SU-DHL-6 (cell line): Measurements from ENCODE around the gene CKAP2L.

Experiments
- H2AFZ ChIP-seq: fragments of 200-600 bp; sonication (generic); 2 replicates; pipeline ENCODE4 v1.6.1; 2014; ENCODE audit warnings: low read depth, mild to moderate bottlenecking, moderate library complexity, mixed read lengths, antibody characterized with exemption, low read length; ENCODE audit not compliant: severe bottlenecking
- H3F3A ChIP-seq: fragments of 200-600 bp; shearing (Covaris generic); 2 replicates; pipeline ENCODE4 v1.6.0; 2016; ENCODE audit warnings: antibody characterized with exemption, mild to moderate bottlenecking; ENCODE audit not compliant: insufficient read depth
- H3K27ac ChIP-seq: fragments of 200-600 bp; sonication (generic); 2 replicates; pipeline ENCODE4 v1.5.1; 2016; ENCODE audit warnings: low read depth, mild to moderate bottlenecking, low read length, moderate library complexity, mixed read lengths
- H3K27me3 ChIP-seq: fragments of 200-600 bp; sonication (generic), shearing (Covaris generic); 2 replicates; pipeline ENCODE4 v1.6.0; 2014; ENCODE audit warnings: mild to moderate bottlenecking, low read length
- H3K36me3 ChIP-seq: fragments of 200-600 bp; sonication (generic); 2 replicates; pipeline ENCODE4 v1.6.1; 2014; ENCODE audit warnings: mild to moderate bottlenecking, low read length, mixed read lengths
- H3K4me2 ChIP-seq: fragments of 300-600, 200-600 bp; shearing (Covaris generic), sonication (generic); 2 replicates; pipeline ENCODE4 v1.6.0; 2014; ENCODE audit warnings: low read length, low read depth, mild to moderate bottlenecking; ENCODE audit not compliant: poor library complexity, severe bottlenecking
- H3K4me3 ChIP-seq: fragments of 200-600 bp; sonication (generic); 2 replicates; pipeline ENCODE4 v1.5.1; 2014; ENCODE audit warnings: antibody characterized with exemption, low read length, mild to moderate bottlenecking, mixed read lengths; ENCODE audit not compliant: insufficient read depth, poor library complexity, severe bottlenecking
- H3K79me2 ChIP-seq: fragments of 200-600 bp; sonication (generic); 2 replicates; pipeline ENCODE4 v1.6.1; 2014; ENCODE audit warnings: mild to moderate bottlenecking, low read length, moderate library complexity; ENCODE audit not compliant: insufficient read depth
- H3K9ac ChIP-seq: fragments of 200-600 bp; sonication (generic); 2 replicates; pipeline ENCODE4 v1.7.0; 2014; ENCODE audit warnings: mild to moderate bottlenecking, low read length
- H3K9me2 ChIP-seq: fragments of 200-600 bp; sonication (generic); replicated peaks from 2 replicates; pipeline ENCODE4 v1.6.1; 2014; ENCODE audit warnings: low read length; ENCODE audit not compliant: insufficient read depth
- H3K9me3 ChIP-seq: fragments of 200-600 bp; sonication (generic); 2 replicates; pipeline ENCODE4 v1.6.1; 2014; ENCODE audit warnings: low read length, mixed read lengths; ENCODE audit not compliant: insufficient read depth
- H4K20me1 ChIP-seq: fragments of 200-600 bp; sonication (generic); 2 replicates; pipeline ENCODE4 v1.6.1; 2014; ENCODE audit warnings: low read depth, mild to moderate bottlenecking, antibody characterized with exemption, low read length, moderate library complexity, mixed read lengths
- EZH2phosphoT487 ChIP-seq: fragments of 200-600 bp; sonication (generic), shearing (Covaris generic); conservative IDR thresholded peaks from 2 replicates; pipeline ENCODE4 v1.6.1; 2018; ENCODE audit warnings: mild to moderate bottlenecking, antibody characterized with exemption, low read length, moderate library complexity, mixed read lengths
- TF ChIP-seq, protein P1 (sequence below): fragments of 200-600 bp; sonication (generic); IDR thresholded peaks from one replicate; pipeline ENCODE4 v1.5.1; 2017; ENCODE audit warnings: antibody characterized with exemption, mild to moderate bottlenecking, low read length, moderate library complexity; ENCODE audit not compliant: insufficient read depth, poor library complexity, severe bottlenecking

CKAP2L gene

DNA sequence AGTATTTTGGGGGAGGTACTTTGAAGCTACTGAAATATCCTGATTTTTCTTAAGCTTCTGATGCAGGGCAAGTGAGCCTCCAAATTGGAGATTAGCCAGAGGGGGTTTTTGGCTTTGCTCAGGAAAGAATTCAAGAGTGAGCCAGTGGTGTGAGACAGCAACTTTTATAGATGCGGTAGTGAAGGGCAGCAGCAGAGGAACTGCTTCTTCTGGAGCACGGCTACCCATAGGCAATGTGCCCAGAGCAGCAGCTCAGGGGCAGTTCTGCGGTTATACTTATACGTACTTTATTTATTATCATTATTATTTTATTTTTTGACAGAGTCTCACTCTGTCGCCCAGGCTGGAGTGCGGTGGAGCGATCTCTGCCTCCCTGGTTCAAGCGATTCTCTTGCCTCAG is 63.4 kb downstream of the CKAP2L start:
- no peaks in the 10 kb centered on the region for H3K79me2 ChIP-seq
- no peaks in the 10 kb centered on the region for H3F3A ChIP-seq
- no peaks in the 10 kb centered on the region for H3K9me3 ChIP-seq
- H3K36me3 ChIP-seq: no peaks in the 10 kb centered on the region
- H2AFZ ChIP-seq: no peak overlapping the region
- H3K27me3 ChIP-seq: no peaks in the 10 kb centered on the region
- no peaks in the 10 kb centered on the region for H3K9me2 ChIP-seq
- no peak overlapping the region for H3K9ac ChIP-seq
- no peak overlapping the region for H3K27ac ChIP-seq
- H3K4me2 ChIP-seq: no peak overlapping the region
- H4K20me1 ChIP-seq: no peaks in the 10 kb centered on the region
- TF ChIP-seq, protein P1, sequence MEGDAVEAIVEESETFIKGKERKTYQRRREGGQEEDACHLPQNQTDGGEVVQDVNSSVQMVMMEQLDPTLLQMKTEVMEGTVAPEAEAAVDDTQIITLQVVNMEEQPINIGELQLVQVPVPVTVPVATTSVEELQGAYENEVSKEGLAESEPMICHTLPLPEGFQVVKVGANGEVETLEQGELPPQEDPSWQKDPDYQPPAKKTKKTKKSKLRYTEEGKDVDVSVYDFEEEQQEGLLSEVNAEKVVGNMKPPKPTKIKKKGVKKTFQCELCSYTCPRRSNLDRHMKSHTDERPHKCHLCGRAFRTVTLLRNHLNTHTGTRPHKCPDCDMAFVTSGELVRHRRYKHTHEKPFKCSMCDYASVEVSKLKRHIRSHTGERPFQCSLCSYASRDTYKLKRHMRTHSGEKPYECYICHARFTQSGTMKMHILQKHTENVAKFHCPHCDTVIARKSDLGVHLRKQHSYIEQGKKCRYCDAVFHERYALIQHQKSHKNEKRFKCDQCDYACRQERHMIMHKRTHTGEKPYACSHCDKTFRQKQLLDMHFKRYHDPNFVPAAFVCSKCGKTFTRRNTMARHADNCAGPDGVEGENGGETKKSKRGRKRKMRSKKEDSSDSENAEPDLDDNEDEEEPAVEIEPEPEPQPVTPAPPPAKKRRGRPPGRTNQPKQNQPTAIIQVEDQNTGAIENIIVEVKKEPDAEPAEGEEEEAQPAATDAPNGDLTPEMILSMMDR: no peak
- TF ChIP-seq EZH2phosphoT487: no peak
- H3K4me3 ChIP-seq: no peak overlapping the region

DNA sequence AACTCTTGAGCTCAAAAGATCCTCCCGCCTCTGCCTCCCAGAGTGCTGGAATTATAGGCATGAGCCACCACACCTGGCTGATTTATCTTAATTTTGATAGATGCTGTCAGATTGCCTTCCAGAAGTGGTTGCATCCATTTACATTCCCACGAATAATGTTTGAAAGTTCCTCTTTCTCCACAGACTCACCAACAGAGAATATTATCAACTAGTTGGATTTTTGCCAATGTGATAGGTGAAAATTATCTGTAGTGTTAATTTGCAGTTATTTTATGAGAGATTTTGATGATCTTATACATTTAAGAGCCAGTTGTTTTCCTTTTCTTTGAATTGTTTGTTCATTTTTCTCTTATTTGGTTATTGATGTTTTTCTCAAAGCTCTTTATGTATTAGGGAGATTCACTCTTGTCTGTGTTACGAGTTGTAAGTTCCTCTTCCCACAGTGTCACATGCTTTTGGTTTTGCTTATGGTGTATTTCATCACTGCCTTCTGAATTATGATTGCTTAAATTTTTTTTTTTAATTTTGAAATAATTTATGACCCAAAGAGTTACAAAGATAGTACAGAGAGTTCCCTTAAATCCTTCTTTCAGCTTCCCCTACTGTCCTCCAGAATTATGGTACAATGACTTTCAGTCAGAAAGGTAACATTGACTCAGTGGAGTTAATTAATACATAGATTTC is 64.3 kb downstream of the CKAP2L start:
- H3K27me3 ChIP-seq: no peaks in the 10 kb centered on the region
- no peaks in the 10 kb centered on the region for H3K36me3 ChIP-seq
- no peaks in the 10 kb centered on the region for H3K9me3 ChIP-seq
- H3K9ac ChIP-seq: no peak overlapping the region
- H3K27ac ChIP-seq: no peak overlapping the region
- TF ChIP-seq, protein P1: no peak
- TF ChIP-seq EZH2phosphoT487: no peak
- no peak overlapping the region for H2AFZ ChIP-seq
- H3K79me2 ChIP-seq: no peaks in the 10 kb centered on the region
- H3F3A ChIP-seq: no peaks in the 10 kb centered on the region
- H3K9me2 ChIP-seq: no peaks in the 10 kb centered on the region
- H3K4me2 ChIP-seq: no peak overlapping the region
- H4K20me1 ChIP-seq: no peaks in the 10 kb centered on the region
- H3K4me3 ChIP-seq: no peak overlapping the region

DNA sequence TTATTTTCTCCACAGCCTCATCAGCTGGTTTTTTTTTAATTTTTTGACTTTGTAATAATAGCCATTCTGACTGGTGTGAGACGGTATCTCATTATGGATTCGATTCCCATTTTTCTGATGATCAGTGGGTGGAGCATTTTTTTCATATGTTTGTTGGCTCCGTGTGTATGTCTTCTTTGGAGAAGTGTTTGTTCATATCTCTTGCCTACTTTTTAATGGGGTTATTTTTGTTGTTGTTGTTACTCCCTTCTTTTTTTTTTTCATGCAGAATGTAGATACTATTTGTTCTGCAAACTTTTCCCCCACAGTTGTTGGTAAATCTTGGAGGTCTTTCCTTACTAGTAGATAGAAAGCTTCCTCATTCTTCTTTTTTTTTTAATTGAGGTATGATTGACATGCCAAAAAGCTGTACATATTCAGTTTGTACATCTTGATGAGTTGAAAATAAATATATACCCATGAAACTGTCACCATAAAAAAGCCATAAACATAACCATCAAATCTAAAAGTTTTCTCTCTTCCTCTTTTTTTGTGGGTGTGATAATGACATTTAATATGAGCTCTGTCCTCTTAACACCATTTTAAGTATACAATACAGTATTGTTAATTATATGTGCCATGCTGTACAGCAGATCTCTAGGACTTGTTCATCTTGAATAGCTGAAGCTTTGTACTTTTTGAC is 65.4 kb downstream of the CKAP2L start:
- Histone ChIP-seq H2AFZ (no peak overlapping the region), H3K9ac (no peak overlapping the region), H3K36me3 (no peaks in the 10 kb centered on the region), H3K79me2 (no peaks in the 10 kb centered on the region), H3K4me2 (no peak overlapping the region), H3K27ac (no peak overlapping the region), H3K9me3 (no peaks in the 10 kb centered on the region), H3K9me2 (no peaks in the 10 kb centered on the region), H3K4me3 (no peak overlapping the region), H3F3A (no peaks in the 10 kb centered on the region), H3K27me3 (no peaks in the 10 kb centered on the region), H4K20me1 (no peaks in the 10 kb centered on the region)
- no peak for TF ChIP-seq EZH2phosphoT487
- TF ChIP-seq, protein P1: no peak
